ENCODE results near the gene CACNA2D4. TPM values are rescaled to one million over a fixed set of nuclear protein-coding genes. Genes with fewer than 3 reads are reported as not detected.
A peak's percentile ranks its signal among the peaks of the same experiment; 100 is the strongest.

The CACNA2D4 gene
- total RNA-seq, 8 experiments from 2014 or later: 0.22 to 2.5 (median 1.1) TPM

- 0 to 43% (median 26%) methylated on average over 3 to 13 of the region's 16 CpGs; no CpG with 5 or more reads in 1 of the 10 experiments for WGBS, 10 experiments
- H3K27ac ChIP-seq: no peak overlapping the region
- peak; percentile 86 to 98 (median 95) for ATAC-seq (replicated peaks in 6 of 8)
- in situ Hi-C loops (cut with MboI; ENCODE audit: low pct_unique_long_range_greater_than_20kb in 2 of 9, low sequenced_read_pairs in 9 of 9, unreplicated experiment in 9 of 9): loop anchor here in 8 of 9 experiments (5.0 to 25.0 kb wide), 9 partner anchors 128 to 303 kb away; partner anchors contain the start of genes WNT5B (in 3 of the 8) and LRTM2 (in 1 of the 8)
- H3K4me1 ChIP-seq (replicated peaks in 1 of 2): peaks cover 5 to 15% of the 10 kb centered on the region in 2 donors
- H3K4me3 ChIP-seq: no peak overlapping the region
Observed at GRCh38 chr12:1939801-1940607, 21.6 kb upstream of the CACNA2D4 start.

GRCh38 chr12:1939331-1939730 is 20.9 kb upstream of the CACNA2D4 start:
- Histone ChIP-seq H3K4me3 (no peak overlapping the region), H3K27ac (no peak overlapping the region), H3K4me1 (replicated peaks in 1 of 2) (peaks cover 5 to 15% of the 10 kb centered on the region in 2 donors)
- no peak for ATAC-seq (replicated peaks in 6 of 8)
- WGBS, 10 experiments: 60 to 93% (median 78%) methylated on average over 2 to 10 of the region's 10 CpGs
- in situ Hi-C loops (cut with MboI; ENCODE audit: low pct_unique_long_range_greater_than_20kb in 2 of 9, low sequenced_read_pairs in 9 of 9, unreplicated experiment in 9 of 9): loop anchor here in 8 of 9 experiments (5.0 to 25.0 kb wide), 9 partner anchors 127 to 302 kb away; partner anchors contain the start of genes WNT5B (in 3 of the 8) and LRTM2 (in 1 of the 8)

- Histone ChIP-seq H3K27ac (no peak overlapping the region), H3K4me3 (no peak overlapping the region), H3K4me1 (replicated peaks in 1 of 2) (peaks cover 19 to 29% of the 10 kb centered on the region in 2 donors)
- no peak for ATAC-seq (replicated peaks in 6 of 8)
- 86 to 100% (median 100%) methylated on average over 1 to 5 of the region's 12 CpGs; no CpG with 5 or more reads in 3 of the 10 experiments for WGBS, 10 experiments
- in situ Hi-C loops (cut with MboI; ENCODE audit: low pct_unique_long_range_greater_than_20kb in 2 of 9, low sequenced_read_pairs in 9 of 9, unreplicated experiment in 9 of 9): loop anchor here in 8 of 9 experiments (5.0 to 25.0 kb wide), 9 partner anchors 125 to 300 kb away; partner anchors contain the start of genes WNT5B (in 3 of the 8) and LRTM2 (in 1 of the 8)
Observed at GRCh38 chr12:1937481-1938224, 19.2 kb upstream of the CACNA2D4 start.

GRCh38 chr12:1936406-1937320 is 18.2 kb upstream of the CACNA2D4 start:
- H3K27ac ChIP-seq: no peak overlapping the region
- no peak overlapping the region for H3K4me3 ChIP-seq
- peak in 2 of 8 experiments; percentile 13 to 67 for ATAC-seq (replicated peaks in 6 of 8)
- 47 to 90% (median 63%) methylated on average over 1 to 15 of the region's 25 CpGs; no CpG with 5 or more reads in 1 of the 10 experiments for WGBS, 10 experiments
- in situ Hi-C loops (cut with MboI; ENCODE audit: low pct_unique_long_range_greater_than_20kb in 2 of 9, low sequenced_read_pairs in 9 of 9, unreplicated experiment in 9 of 9): loop anchor here in 8 of 9 experiments (5.0 to 25.0 kb wide), 9 partner anchors 124 to 299 kb away; partner anchors contain the start of genes WNT5B (in 3 of the 8) and LRTM2 (in 1 of the 8)
- peaks cover 20 to 29% of the 10 kb centered on the region in 2 donors for H3K4me1 ChIP-seq (replicated peaks in 1 of 2)

GRCh38 chr12:1935700-1936378 is 17.4 kb upstream of the CACNA2D4 start:
- in situ Hi-C loops (cut with MboI; ENCODE audit: low pct_unique_long_range_greater_than_20kb in 2 of 9, low sequenced_read_pairs in 9 of 9, unreplicated experiment in 9 of 9): loop anchor here in 8 of 9 experiments (5.0 to 25.0 kb wide), 9 partner anchors 124 to 299 kb away; partner anchors contain the start of genes WNT5B (in 3 of the 8) and LRTM2 (in 1 of the 8)
- no peak overlapping the region for H3K4me3 ChIP-seq
- no peak for ATAC-seq (replicated peaks in 6 of 8)
- peaks cover 20 to 29% of the 10 kb centered on the region in 2 donors for H3K4me1 ChIP-seq (replicated peaks in 1 of 2)
- 71 to 95% (median 87%) methylated on average over 4 to 13 of the region's 21 CpGs; no CpG with 5 or more reads in 5 of the 10 experiments for WGBS, 10 experiments
- H3K27ac ChIP-seq: no peak overlapping the region

- ATAC-seq (replicated peaks in 6 of 8): peak in 1 of 8 experiments; percentile 16
- Histone ChIP-seq H3K4me3 (no peak overlapping the region), H3K4me1 (replicated peaks in 1 of 2) (peaks cover 20 to 29% of the 10 kb centered on the region in 2 donors), H3K27ac (no peak overlapping the region)
- WGBS, 10 experiments: 40 to 100% (median 81%) methylated on average over 3 to 6 of the region's 10 CpGs; no CpG with 5 or more reads in 4 of the 10 experiments
- in situ Hi-C loops (cut with MboI; ENCODE audit: low pct_unique_long_range_greater_than_20kb in 2 of 9, low sequenced_read_pairs in 9 of 9, unreplicated experiment in 9 of 9): loop anchor here in 8 of 9 experiments (5.0 to 25.0 kb wide), 9 partner anchors 123 to 298 kb away; partner anchors contain the start of genes WNT5B (in 3 of the 8) and LRTM2 (in 1 of the 8)
Observed at GRCh38 chr12:1935242-1935641, 16.8 kb upstream of the CACNA2D4 start.

GRCh38 chr12:1934831-1935230 is 16.4 kb upstream of the CACNA2D4 start:
- in situ Hi-C loops (cut with MboI; ENCODE audit: low pct_unique_long_range_greater_than_20kb in 2 of 9, low sequenced_read_pairs in 9 of 9, unreplicated experiment in 9 of 9): loop anchor here in 8 of 9 experiments (5.0 to 25.0 kb wide), 9 partner anchors 123 to 298 kb away; partner anchors contain the start of genes WNT5B (in 3 of the 8) and LRTM2 (in 1 of the 8)
- H3K4me3 ChIP-seq: no peak overlapping the region

GRCh38 chr12:1934068-1934467 is 15.6 kb upstream of the CACNA2D4 start:
- WGBS, 10 experiments: 40 to 100% (median 80%) methylated on average over 1 to 2 of the region's 5 CpGs; no CpG with 5 or more reads in 3 of the 10 experiments
- ATAC-seq (replicated peaks in 6 of 8): no peak
- H3K27ac ChIP-seq: peak overlapping the region; percentile 29 to 80
- in situ Hi-C loops (cut with MboI; ENCODE audit: low pct_unique_long_range_greater_than_20kb in 2 of 9, low sequenced_read_pairs in 9 of 9, unreplicated experiment in 9 of 9): loop anchor here in 8 of 9 experiments (10.0 to 25.0 kb wide), 8 partner anchors 122 to 297 kb away; partner anchors contain the start of genes WNT5B (in 3 of the 8) and LRTM2 (in 1 of the 8)
- H3K4me1 ChIP-seq (replicated peaks in 1 of 2): peaks cover 15 to 23% of the 10 kb centered on the region in 2 donors
- no peak overlapping the region for H3K4me3 ChIP-seq

More at GRCh38 chr12:1934831-1935230, 16.4 kb upstream of the CACNA2D4 start:
- no peak for ATAC-seq (replicated peaks in 6 of 8)
- H3K4me1 ChIP-seq (replicated peaks in 1 of 2): peaks cover 20 to 29% of the 10 kb centered on the region in 2 donors
- 0 to 100% (median 74%) methylated on average over 1 to 8 of the region's 12 CpGs; no CpG with 5 or more reads in 3 of the 10 experiments for WGBS, 10 experiments
- H3K27ac ChIP-seq: no peak overlapping the region

- H3K4me1 ChIP-seq (replicated peaks in 1 of 2): peaks cover 15 to 18% of the 10 kb centered on the region in 2 donors
- H3K27ac ChIP-seq: peak overlapping the region; percentile 29 to 80
- ATAC-seq (replicated peaks in 6 of 8): peak in 5 of 8 experiments; percentile 51 to 85 (median 85)
- H3K4me3 ChIP-seq: no peak overlapping the region
- in situ Hi-C loops (cut with MboI; ENCODE audit: low pct_unique_long_range_greater_than_20kb in 2 of 9, low sequenced_read_pairs in 9 of 9, unreplicated experiment in 9 of 9): loop anchor here in 8 of 9 experiments (10.0 to 25.0 kb wide), 8 partner anchors 121 to 296 kb away; partner anchors contain the start of genes WNT5B (in 3 of the 8) and LRTM2 (in 1 of the 8)
- 53 to 85% (median 78%) methylated on average over 3 to 9 of the region's 16 CpGs; no CpG with 5 or more reads in 2 of the 10 experiments for WGBS, 10 experiments
Observed at GRCh38 chr12:1933342-1934051, 15.0 kb upstream of the CACNA2D4 start.

GRCh38 chr12:1932264-1932777 is 13.9 kb upstream of the CACNA2D4 start:
- H3K27ac ChIP-seq: no peak overlapping the region
- peaks cover 14 to 15% of the 10 kb centered on the region in 2 donors for H3K4me1 ChIP-seq (replicated peaks in 1 of 2)
- no peak overlapping the region for H3K4me3 ChIP-seq
- 0 to 100% (median 75%) methylated on average over 1 to 2 of the region's 16 CpGs; no CpG with 5 or more reads in 6 of the 10 experiments for WGBS, 10 experiments
- in situ Hi-C loops (cut with MboI; ENCODE audit: low pct_unique_long_range_greater_than_20kb in 2 of 9, low sequenced_read_pairs in 9 of 9, unreplicated experiment in 9 of 9): loop anchor here in 8 of 9 experiments (10.0 to 25.0 kb wide), 8 partner anchors 120 to 295 kb away; partner anchors contain the start of genes WNT5B (in 3 of the 8) and LRTM2 (in 1 of the 8)
- peak in 3 of 8 experiments; percentile 18 to 28 (median 27) for ATAC-seq (replicated peaks in 6 of 8)

All from motor neuron (in vitro differentiated cells).